Fibroblast of pulmonary artery (primary cell): ENCODE data around the gene RPRD2.

Source experiments
- DNase-seq: peaks from one replicate; pipeline ENCODE4 v3.0.0-alpha.2; 2010; ENCODE audit warnings: low read depth
- H3K4me3 ChIP-seq: replicated peaks from 2 replicates; pipeline ENCODE4 v1.5.1; 2011; ENCODE audit warnings: low read depth, mild to moderate bottlenecking, control low read depth, low read length, moderate library complexity
- CTCF ChIP-seq: IDR thresholded peaks from 2 replicates; pipeline ENCODE4 v1.5.1; 2011; ENCODE audit warnings: mild to moderate bottlenecking, control low read depth, low read length, inconsistent platforms; ENCODE audit errors: missing control alignments

The RPRD2 gene

GRCh38 chr1:150352866-150353265, 11.1 kb upstream of the RPRD2 start:
- TF ChIP-seq CTCF = no peak
- H3K4me3 ChIP-seq = no peak overlapping the region
- DNase-seq = no peak

- no peak for DNase-seq
- H3K4me3 ChIP-seq = peak overlapping the region; percentile 79
- TF ChIP-seq CTCF = no peak
Observed at GRCh38 chr1:150362721-150363425, 1.1 kb upstream of the RPRD2 start.

DNA sequence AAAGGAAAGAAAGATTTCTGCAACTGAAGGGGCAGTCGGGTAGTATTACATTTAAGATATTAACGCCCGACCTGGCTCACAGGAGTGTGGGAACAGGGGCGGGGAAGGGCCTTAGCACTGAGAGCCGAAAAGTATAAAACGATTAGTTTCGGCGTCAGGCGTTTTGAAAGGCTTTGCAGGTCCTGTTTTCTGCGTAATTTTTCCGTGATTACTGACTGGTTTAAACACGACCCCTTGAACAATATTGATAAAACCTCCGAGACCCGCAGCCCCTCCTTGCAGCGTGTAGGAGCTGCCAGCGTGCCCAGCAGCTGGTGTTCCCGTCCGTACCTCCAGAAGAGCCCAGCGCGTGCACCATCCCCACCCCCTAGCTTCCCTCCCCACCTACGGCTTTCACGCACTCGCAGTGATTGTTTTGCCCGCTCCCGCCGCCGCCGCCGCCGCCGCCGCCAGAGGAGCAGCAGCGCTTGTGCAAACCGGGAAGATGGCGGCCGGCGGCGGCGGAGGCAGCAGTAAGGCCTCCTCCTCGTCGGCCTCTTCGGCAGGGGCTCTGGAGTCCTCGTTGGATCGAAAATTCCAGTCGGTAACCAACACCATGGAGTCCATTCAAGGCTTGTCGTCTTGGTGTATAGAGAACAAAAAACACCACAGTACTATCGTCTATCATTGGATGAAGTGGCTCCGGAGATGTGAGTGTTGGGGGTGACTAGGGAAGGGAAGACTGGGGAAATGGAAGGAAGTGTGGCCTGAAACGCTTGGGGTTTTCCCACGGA, 470 bp downstream of the RPRD2 start:
- peak overlapping the region; percentile 79 for H3K4me3 ChIP-seq
- DNase-seq = peak; percentile 72

DNA sequence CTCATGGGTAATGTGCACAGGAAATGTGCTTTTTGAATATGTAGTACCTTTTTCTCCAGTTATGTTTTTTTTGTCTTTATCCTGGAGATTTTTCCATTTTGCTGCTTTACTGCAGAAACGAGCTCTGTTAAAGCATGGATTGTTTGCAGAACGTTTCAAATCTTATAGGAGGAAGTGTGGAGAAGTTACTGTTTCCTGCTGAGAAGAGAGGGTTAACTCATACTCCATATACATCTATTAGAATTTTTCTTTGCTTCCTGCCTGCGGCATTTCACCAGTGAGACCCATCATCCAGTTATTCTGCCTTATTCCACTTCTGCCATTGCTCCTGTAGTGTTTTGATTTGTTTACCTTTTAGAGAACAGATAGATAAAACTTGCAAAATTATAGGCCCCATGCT, 2.0 kb downstream of the RPRD2 start:
- DNase-seq = peak; percentile 12
- peak overlapping the region; percentile 79 for H3K4me3 ChIP-seq
- no peak for TF ChIP-seq CTCF

More for the DNA sequence above, 470 bp downstream of the RPRD2 start:
- TF ChIP-seq CTCF = no peak

DNA sequence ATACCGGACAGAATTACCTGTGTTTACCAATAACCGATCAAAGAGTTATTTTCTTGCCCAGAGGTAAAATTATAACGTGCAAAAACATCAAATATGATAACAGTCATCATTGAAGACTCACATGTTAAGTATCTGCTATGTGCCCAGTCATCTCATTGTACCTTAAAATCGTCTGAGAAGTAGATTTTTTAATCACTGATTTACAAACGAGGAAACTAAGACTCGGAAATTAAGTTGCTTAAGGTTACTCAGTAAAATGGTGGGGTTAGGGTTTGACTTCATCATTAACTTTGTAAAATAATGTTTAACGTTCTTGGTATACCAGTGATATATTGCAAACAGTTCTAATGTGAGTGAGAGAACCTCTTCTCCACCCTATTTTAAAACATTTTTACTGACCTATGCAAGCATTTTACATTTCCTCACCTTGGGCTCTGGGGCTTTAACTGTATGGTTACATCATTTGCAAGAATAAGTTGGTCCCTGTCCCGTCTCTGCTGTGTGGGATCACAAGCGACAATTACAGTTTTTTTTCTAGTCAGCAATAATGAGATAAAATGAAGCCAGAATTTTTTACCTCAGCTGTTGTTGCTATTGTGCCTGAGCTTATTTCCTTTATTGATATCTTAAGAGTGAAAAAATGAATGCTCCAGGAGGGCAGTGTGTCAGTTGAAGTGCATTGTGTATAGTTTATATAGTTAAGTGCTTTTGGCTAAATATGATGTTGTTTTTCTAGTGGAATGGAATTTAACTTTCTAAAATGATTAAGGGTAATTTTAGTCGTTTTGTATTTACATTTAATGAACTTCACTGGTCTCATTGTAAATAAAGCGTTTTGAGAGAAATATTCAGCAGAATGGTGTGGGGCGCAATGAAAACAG, 2.7 kb downstream of the RPRD2 start:
- no peak for TF ChIP-seq CTCF
- peak; percentile 16 for DNase-seq
- peak overlapping the region; percentile 79 for H3K4me3 ChIP-seq

DNA sequence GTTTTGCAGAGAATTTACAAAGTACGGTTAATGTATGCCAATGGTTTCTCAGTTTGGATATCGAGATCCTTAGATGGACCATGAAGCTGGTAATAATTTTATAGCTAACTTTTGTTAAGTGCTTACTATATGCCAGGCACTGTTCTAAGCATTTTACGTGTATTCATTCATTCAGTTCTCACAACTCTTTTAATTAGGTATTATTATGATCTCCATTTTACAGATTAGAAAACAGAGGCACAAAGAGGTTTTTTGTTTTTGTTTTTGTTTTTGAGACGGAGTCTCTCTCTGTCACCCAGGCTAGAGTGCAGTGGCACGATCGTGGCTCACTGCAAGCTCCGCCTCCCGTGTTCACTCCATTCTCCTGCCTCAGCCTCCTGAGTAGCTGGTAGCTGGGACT, 7.2 kb downstream of the RPRD2 start:
- TF ChIP-seq CTCF = no peak
- no peak for DNase-seq
- H3K4me3 ChIP-seq = no peak overlapping the region
